ENCODE data around the gene RNF187. TPM values are rescaled to one million over a fixed set of nuclear protein-coding genes. Genes with fewer than 3 reads are reported as not detected.
"Not testable (repeated sequence)": the region's sequence is repeated elsewhere in the genome, so short reads cannot be mapped to it uniquely, and the experiment has no call there.

Gene RNF187
- polyA plus RNA-seq, 4 donors: 72.7 to 83.9 (median 80.7) TPM

GRCh38 chr1:228483789-228484188, 3.4 kb upstream of the RNF187 start:
- DNase-seq (ENCODE audit: low read depth in 4 of 4, low spot score in 3 of 4): no peak

- DNase-seq (ENCODE audit: low read depth in 4 of 4, low spot score in 3 of 4): peak; percentile 70 to 81 (median 76)
These were observed 416 bp upstream of the RNF187 start for GRCh38 chr1:228486596-228487335.

GRCh38 chr1:228488125-228488817, 1.1 kb downstream of the RNF187 start:
- DNase-seq (ENCODE audit: low read depth in 4 of 4, low spot score in 3 of 4): no peak

- no peak for DNase-seq (ENCODE audit: low read depth in 4 of 4, low spot score in 3 of 4)
These were observed 1.9 kb downstream of the RNF187 start for GRCh38 chr1:228488818-228489674.

GRCh38 chr1:228490120-228491078, 3.2 kb downstream of the RNF187 start:
- no peak for DNase-seq (ENCODE audit: low read depth in 4 of 4, low spot score in 3 of 4)

- no peak for DNase-seq (ENCODE audit: low read depth in 4 of 4, low spot score in 3 of 4)
These were observed 6.2 kb downstream of the RNF187 start for GRCh38 chr1:228493141-228494043.

- DNase-seq (ENCODE audit: low read depth in 4 of 4, low spot score in 3 of 4): no peak
These were observed 6.8 kb downstream of the RNF187 start for GRCh38 chr1:228494044-228494353.

- DNase-seq (ENCODE audit: low read depth in 4 of 4, low spot score in 3 of 4): no peak
These were observed 7.2 kb downstream of the RNF187 start for GRCh38 chr1:228494391-228494790.

- DNase-seq (ENCODE audit: low read depth in 4 of 4, low spot score in 3 of 4): no peak
These were observed 8.0 kb downstream of the RNF187 start for GRCh38 chr1:228494970-228495853.

GRCh38 chr1:228496084-228496483, 8.9 kb downstream of the RNF187 start:
- no peak for DNase-seq (ENCODE audit: low read depth in 4 of 4, low spot score in 3 of 4)

GRCh38 chr1:228496494-228496893, 9.3 kb downstream of the RNF187 start:
- no peak for DNase-seq (ENCODE audit: low read depth in 4 of 4, low spot score in 3 of 4)

- no peak for DNase-seq (ENCODE audit: low read depth in 4 of 4, low spot score in 3 of 4)
These were observed 10.0 kb downstream of the RNF187 start for GRCh38 chr1:228497206-228497605.

GRCh38 chr1:228497817-228498216, 10.6 kb downstream of the RNF187 start:
- no peak for DNase-seq (ENCODE audit: low read depth in 4 of 4, low spot score in 3 of 4)

- DNase-seq (ENCODE audit: low read depth in 4 of 4, low spot score in 3 of 4): no peak
These were observed 13.1 kb downstream of the RNF187 start for GRCh38 chr1:228500143-228500734.

GRCh38 chr1:228500901-228501871, 14.0 kb downstream of the RNF187 start:
- DNase-seq (ENCODE audit: low read depth in 4 of 4, low spot score in 3 of 4): peak; percentile 57 to 64 (median 63)

- no peak for DNase-seq (ENCODE audit: low read depth in 4 of 4, low spot score in 3 of 4)
These were observed 15.3 kb downstream of the RNF187 start for GRCh38 chr1:228502522-228502921.

GRCh38 chr1:228505944-228506343, 18.8 kb downstream of the RNF187 start:
- not testable (repeated sequence) for DNase-seq (ENCODE audit: low read depth in 4 of 4, low spot score in 3 of 4)

Measured in left renal pelvis (tissue), 4 donors.